GM21723 (cell line): Measurements from ENCODE around the gene CSN3.
"Not testable (repeated sequence)": the region's sequence is repeated elsewhere in the genome, so short reads cannot be mapped to it uniquely, and the experiment has no call there.

Source experiments
- ATAC-seq: cut with Tn5 transposase; IDR thresholded peaks from one replicate; pipeline ENCODE4 v1.9.1; 2021; ENCODE audit warnings: mild to moderate bottlenecking, moderate library complexity; ENCODE audit not compliant: unreplicated experiment

CSN3 gene

DNA sequence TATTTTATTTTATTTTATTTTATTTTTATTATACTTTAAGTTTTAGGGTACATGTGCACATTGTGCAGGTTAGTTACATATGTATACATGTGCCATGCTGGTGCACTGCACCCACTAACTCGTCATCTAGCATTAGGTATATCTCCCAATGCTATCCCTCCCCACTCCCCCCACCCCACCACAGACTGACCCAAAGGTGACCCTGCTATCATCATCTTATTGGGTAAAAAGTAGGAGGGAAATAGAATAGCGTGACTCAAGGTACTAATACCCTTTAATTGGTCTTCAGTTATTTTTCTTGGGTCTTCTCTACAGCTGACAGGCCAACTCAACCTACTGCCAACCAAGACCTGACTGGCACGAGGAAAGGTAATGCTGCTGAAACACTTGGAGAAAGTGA, at the start of gene CSN3:
Gene CSN3 (plus strand): TSS at position 301 of the 400 bp plus-strand sequence. CDS start 2,223 bp downstream, outside the sequence.
- ATAC-seq: not testable (repeated sequence)

- ATAC-seq: no peak
Measured at GRCh38 chr4:70192895-70193294, 49.5 kb upstream of the CSN3 start.

DNA sequence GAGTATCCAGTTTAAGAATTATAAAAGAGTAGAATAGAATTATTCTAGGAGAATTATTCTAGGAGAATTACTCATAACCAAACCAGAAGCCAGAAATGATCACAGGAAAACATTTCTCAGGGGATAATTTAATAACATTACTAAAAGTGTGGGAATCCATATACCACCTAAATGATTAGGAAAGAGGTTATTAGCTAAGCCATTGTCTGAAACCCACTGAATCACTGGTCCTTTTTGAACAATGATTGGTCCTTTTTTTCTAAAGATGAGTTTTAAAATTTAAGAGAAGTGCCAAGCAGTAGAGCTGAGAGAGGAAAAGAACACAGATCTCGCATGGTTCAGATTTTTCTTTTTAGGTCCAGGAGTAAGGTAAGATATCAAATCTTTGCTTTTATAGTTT, 47.0 kb upstream of the CSN3 start, which contains the start of gene ODAM:
Gene ODAM (plus strand): TSS at position 301 of the 400 bp plus-strand sequence. CDS start 819 bp downstream, outside the sequence.
- ATAC-seq: no peak

DNA sequence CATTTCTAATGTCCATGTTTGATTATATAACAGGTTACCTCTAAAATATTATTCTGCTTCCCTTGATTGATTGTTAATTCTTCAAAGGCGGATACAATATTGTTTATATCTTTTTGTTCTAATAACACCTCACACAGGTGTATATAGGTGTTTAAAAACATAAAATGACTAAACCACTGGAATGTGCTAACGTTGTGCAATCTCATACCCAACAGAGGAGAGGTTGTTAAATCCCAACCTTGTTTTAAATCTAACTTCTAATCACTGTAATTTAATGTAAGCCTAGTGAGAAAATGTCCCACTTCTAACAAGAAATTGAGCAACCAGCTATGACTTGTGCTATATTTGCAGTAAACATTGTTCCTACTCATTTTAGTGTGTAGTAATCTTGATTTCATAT, 45.5 kb upstream of the CSN3 start:
- no peak for ATAC-seq

- ATAC-seq: no peak
Measured at GRCh38 chr4:70197842-70198241, 44.6 kb upstream of the CSN3 start.

GRCh38 chr4:70203601-70204000, 38.8 kb upstream of the CSN3 start:
- ATAC-seq: no peak

DNA sequence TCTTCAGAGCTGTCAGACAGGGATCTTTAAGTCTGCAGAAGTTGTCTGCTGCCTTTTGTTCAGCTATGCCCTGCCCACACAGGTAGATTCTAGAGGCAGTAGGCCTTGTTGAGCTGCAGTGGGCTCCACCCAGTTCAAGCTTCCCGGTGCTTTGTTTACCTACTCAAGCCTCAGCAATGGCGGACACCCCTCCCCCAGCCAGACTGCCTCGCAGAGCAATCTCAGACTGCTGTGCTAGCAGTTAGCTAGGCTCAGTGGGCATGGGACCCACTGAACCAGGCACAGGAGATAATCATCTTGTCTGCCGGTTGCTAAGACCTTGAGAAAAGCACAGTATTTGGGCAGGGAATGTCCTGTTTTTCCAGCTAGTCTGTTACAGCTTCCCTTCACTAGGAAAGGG, 29.6 kb upstream of the CSN3 start:
- ATAC-seq: not testable (repeated sequence)

DNA sequence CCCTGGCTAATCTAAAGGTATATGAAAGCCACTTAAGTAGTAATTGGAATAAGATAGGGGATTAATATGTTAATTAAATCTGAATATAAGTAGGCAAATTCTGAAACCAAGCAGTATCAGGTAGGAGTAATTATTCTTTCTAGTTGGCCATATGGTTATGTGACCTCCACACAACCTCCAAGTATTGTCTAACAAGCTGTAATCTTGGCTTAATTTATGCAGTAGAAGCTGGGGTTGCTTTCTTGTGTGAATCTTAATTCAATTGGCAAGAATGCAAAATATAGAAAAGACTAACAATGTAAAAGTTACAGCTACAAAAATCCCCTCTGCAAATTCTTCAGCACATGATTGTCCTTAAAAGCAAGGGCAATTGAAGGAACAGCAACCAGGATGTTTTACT, 26.3 kb upstream of the CSN3 start:
- not testable (repeated sequence) for ATAC-seq

GRCh38 chr4:70216550-70216949, 25.8 kb upstream of the CSN3 start:
- ATAC-seq: not testable (repeated sequence)

DNA sequence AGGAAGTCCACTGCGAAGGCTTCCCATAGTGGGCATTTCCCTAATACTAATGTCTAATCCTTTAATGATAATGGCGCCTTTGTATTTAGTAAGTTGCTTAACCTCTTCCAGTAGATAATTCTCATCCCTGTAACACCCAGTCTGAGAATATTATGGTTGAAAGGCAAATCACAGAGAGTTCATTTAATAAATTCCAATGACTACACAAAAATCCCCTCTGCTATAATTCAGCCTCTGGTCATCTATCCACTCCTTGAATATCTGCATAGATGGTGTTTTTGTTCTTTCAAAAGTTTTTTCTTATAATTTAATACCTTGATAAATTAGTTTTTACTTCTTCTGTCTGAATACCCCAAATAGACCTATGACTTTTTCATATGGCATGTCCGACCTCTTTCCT, 21.0 kb upstream of the CSN3 start:
- ATAC-seq: not testable (repeated sequence)

DNA sequence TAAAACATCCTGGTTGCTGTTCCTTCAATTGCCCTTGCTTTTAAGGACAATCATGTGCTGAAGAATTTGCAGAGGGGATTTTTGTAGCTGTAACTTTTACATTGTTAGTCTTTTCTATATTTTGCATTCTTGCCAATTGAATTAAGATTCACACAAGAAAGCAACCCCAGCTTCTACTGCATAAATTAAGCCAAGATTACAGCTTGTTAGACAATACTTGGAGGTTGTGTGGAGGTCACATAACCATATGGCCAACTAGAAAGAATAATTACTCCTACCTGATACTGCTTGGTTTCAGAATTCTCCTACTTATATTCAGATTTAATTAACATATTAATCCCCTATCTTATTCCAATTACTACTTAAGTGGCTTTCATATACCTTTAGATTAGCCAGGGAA, 20.6 kb upstream of the CSN3 start:
- ATAC-seq: not testable (repeated sequence)

GRCh38 chr4:70225824-70226223, 16.6 kb upstream of the CSN3 start, which contains the start of gene FDCSP:
TSS of gene FDCSP (plus strand) at chr4:70226124. CDS start at chr4:70231195, 5,071 bp downstream.
- no peak for ATAC-seq

DNA sequence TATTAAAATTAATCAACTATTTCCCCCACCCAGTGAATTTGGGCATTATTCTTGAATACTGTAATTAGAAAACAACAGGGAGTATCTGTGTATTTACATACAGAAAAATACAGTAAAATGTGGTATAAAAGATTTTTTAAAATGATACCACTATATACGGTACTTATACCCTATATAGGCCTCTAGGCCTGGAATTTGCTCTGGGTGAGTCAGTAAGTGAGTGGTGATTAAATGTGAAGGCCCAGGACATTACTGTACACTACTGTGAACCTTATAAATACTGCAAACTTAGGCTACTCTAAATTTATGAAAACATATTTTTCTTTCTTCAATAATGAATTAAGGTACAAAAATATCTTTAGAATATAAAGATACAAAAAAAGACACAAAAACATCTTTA, 6.3 kb upstream of the CSN3 start:
- ATAC-seq: no peak

DNA sequence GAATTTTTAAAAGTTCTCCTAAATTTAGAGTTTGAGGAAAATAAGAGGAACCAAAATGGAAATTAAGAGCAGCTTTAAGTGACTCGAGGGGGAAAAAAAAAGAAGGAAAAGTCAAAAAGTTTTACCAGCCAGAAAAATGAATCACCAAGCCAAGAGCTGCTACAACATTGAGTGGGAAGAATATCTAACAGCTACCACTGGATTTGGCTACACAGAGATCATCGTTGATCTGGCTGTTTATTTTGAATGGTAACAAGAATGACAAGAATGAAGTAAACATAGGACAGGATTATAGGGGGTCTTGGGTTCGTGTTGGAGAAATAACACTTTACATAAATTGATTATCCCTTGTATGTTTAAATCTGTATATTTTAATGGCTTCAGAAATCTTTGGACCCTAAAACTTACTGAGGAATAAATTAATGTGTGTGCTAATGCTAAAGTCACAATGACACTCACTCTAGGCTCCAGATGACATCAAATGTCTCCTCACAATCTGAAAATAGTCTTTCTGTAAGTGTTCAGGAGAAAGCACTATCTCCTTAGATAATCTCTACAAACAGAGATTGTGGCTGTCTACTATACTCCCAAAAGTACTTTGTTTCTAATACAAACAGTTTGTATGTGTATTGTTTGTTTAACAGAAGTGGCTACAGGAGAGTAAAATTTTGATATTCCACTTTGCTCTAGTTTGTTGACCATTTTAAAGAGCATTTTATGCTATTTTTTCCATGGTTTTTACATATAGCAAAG, 3.1 kb upstream of the CSN3 start:
- no peak for ATAC-seq

GRCh38 chr4:70239884-70240591, 2.4 kb upstream of the CSN3 start:
- ATAC-seq: no peak

DNA sequence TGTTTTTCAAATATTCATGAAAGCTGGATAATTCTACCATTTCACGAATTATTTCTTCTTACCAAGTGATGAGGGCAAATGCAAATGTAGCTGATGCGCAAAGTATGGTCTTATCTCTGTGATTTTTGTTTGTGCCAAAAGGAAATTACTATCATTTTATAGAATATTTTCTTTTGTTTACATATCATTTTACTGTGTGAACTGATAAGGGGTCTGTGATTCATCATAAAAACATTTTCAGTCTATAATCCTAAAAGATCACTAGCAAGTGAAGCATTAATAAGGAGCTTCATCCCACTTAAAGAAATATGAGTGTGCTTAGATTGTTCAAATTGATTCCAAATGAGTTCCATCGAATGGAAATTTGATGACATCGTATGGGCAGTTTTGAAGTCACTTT, 694 bp downstream of the CSN3 start:
- no peak for ATAC-seq

DNA sequence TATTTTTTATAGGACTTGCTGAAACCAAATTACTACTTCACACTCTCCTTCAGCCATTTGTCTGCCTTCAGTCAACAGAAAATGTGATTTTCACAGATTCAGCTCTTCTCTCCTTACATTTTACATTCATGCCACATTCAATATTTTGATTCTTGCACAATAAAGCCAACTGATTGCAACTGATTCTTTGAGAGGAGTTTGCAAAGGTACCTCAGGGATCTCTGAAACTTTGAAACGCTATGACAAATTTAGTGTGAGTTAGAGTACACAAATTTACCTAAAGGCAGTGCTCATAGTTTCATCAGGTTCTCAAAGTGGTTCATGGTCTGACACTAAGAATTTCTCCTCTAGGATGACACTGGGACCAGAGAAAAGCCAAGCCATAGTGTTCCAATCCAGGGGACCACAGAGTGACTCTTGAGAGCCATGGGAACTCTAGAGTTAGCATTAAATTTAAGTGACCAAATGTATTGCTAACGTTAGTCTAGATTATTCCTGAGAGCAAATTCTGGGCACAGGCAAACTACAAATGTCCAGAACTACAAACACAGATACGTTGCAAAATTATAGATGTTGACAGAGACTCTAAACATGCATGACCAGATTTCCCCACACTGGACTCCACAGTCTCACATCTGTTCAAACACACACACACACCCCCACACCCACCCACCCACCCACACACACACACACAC, 9.0 kb downstream of the CSN3 start:
- ATAC-seq: no peak

DNA sequence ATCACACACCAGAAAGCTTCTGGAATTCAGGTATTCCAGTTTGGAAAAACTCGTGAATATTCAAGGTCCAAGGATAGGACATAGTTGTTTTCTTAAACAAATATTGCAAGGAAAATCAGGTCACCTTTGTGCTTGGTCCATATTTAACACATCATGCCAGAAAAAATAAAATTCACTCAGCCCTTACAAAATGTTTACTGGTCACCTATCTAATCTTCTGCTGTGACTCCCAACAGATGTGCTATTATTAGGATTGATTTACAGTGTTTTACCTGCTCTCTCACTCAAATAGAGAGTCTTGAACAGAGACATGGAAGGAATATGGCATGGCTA, 9.5 kb downstream of the CSN3 start:
- ATAC-seq: no peak

GRCh38 chr4:70269674-70270073, 27.3 kb downstream of the CSN3 start:
- ATAC-seq: no peak

GRCh38 chr4:70277121-70277520, 34.7 kb downstream of the CSN3 start:
- no peak for ATAC-seq

GRCh38 chr4:70280567-70280966, 38.2 kb downstream of the CSN3 start:
- ATAC-seq: no peak

- no peak for ATAC-seq
Measured at GRCh38 chr4:70288651-70289050, 46.3 kb downstream of the CSN3 start.
